ACC112 (cell line): ENCODE measurements around the gene CYBC1.

Source experiments
- H2AFZ ChIP-seq: fragments of 200-600 bp; sonication (generic); one replicate; pipeline ENCODE4 v1.6.0; 2017; ENCODE audit warnings: antibody characterized with exemption, low read length; ENCODE audit not compliant: unreplicated experiment
- H3K27ac ChIP-seq: fragments of 200-600 bp; sonication (generic); 2 replicates; pipeline ENCODE4 v1.5.1; 2014; ENCODE audit warnings: low read depth, mild to moderate bottlenecking, antibody characterized with exemption, low read length, moderate library complexity
- H3K27me3 ChIP-seq: fragments of 200-600 bp; sonication (generic); 2 replicates; pipeline ENCODE4 v1.6.1; 2014; ENCODE audit warnings: mild to moderate bottlenecking, antibody characterized with exemption, low read length, moderate library complexity, mixed read lengths; ENCODE audit not compliant: insufficient read depth
- H3K36me3 ChIP-seq: fragments of 200-600 bp; sonication (generic); 2 replicates; pipeline ENCODE4 v1.6.1; 2016; ENCODE audit warnings: mild to moderate bottlenecking, antibody characterized with exemption, low read length, moderate library complexity, mixed read lengths; ENCODE audit not compliant: insufficient read depth
- H3K4me1 ChIP-seq: fragments of 200-600 bp; sonication (generic); one replicate; pipeline ENCODE4 v1.6.1; 2016; ENCODE audit warnings: low read length, mixed read lengths; ENCODE audit not compliant: insufficient read depth, unreplicated experiment, control insufficient read depth
- H3K4me3 ChIP-seq: fragments of 200-600 bp; sonication (generic); 2 replicates; pipeline ENCODE4 v1.5.1; 2014; ENCODE audit warnings: mild to moderate bottlenecking, low read depth, low read length
- H3K79me2 ChIP-seq: fragments of 200-600 bp; sonication (generic); one replicate; pipeline ENCODE4 v1.6.0; 2016; ENCODE audit warnings: low read length; ENCODE audit not compliant: control insufficient read depth, unreplicated experiment, insufficient read depth

The CYBC1 gene

GRCh38 chr17:82433560-82434215 is 16.9 kb downstream of the CYBC1 start:
- no peaks in the 10 kb centered on the region for H3K4me1 ChIP-seq
- H3K79me2 ChIP-seq: no peaks in the 10 kb centered on the region
- no peaks in the 10 kb centered on the region for H3K36me3 ChIP-seq
- H3K27ac ChIP-seq: no peak overlapping the region
- no peaks in the 10 kb centered on the region for H3K27me3 ChIP-seq
- H2AFZ ChIP-seq: no peak overlapping the region
- no peak overlapping the region for H3K4me3 ChIP-seq

- Histone ChIP-seq H3K27me3 (no peaks in the 10 kb centered on the region), H2AFZ (no peak overlapping the region), H3K4me1 (no peaks in the 10 kb centered on the region), H3K36me3 (no peaks in the 10 kb centered on the region), H3K4me3 (no peak overlapping the region), H3K79me2 (no peaks in the 10 kb centered on the region), H3K27ac (no peak overlapping the region)
These were observed 18.5 kb downstream of the CYBC1 start for GRCh38 chr17:82432017-82432416.

DNA sequence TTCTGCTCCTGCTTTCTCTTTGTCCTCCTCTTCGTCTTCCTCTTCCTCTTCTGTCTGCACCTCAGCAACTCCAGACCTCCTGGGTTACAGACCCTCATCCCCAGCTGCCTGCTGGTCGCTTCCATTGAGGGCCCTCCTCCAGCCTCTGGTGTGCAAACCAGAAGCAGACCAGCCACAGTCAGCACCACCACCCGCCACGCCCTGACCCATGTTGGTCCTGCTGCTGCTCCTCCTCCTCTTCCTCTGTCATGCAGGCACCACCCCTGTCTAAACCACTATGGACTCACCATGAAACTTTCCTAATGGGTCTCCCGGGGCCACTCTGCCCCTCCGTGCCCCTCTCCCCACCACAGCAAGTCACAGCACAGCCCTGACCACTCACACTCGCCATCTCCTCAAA is 20.7 kb downstream of the CYBC1 start:
- Histone ChIP-seq H2AFZ (no peak overlapping the region), H3K79me2 (no peaks in the 10 kb centered on the region), H3K27me3 (no peaks in the 10 kb centered on the region), H3K4me1 (no peaks in the 10 kb centered on the region), H3K36me3 (no peaks in the 10 kb centered on the region), H3K4me3 (no peak overlapping the region), H3K27ac (no peak overlapping the region)

GRCh38 chr17:82428546-82428945 is 22.0 kb downstream of the CYBC1 start:
- Histone ChIP-seq H3K79me2 (no peaks in the 10 kb centered on the region), H3K27me3 (no peaks in the 10 kb centered on the region), H3K27ac (no peak overlapping the region), H3K4me3 (no peak overlapping the region), H3K4me1 (no peaks in the 10 kb centered on the region), H3K36me3 (no peaks in the 10 kb centered on the region), H2AFZ (no peak overlapping the region)

DNA sequence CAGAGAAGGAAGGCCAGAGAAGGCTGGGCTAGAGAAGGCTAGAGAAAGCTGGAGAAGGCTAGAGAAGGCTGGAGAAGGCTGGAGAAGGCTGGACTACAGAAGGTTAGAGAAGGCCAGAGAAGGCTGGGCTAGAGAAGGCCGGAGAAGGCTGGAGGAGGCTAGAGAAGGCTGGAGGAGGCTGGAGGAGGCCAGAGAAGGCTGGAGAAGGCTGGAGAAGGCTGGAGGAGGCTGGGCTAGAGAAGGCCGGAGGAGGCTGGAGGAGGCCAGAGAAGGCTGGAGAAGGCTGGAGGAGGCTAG is 25.7 kb downstream of the CYBC1 start:
- peaks cover 8% of the 10 kb centered on the region; the same call in 1 of the 2 replicates for H3K36me3 ChIP-seq
- H3K27me3 ChIP-seq: no peaks in the 10 kb centered on the region
- H2AFZ ChIP-seq: no peak overlapping the region

DNA sequence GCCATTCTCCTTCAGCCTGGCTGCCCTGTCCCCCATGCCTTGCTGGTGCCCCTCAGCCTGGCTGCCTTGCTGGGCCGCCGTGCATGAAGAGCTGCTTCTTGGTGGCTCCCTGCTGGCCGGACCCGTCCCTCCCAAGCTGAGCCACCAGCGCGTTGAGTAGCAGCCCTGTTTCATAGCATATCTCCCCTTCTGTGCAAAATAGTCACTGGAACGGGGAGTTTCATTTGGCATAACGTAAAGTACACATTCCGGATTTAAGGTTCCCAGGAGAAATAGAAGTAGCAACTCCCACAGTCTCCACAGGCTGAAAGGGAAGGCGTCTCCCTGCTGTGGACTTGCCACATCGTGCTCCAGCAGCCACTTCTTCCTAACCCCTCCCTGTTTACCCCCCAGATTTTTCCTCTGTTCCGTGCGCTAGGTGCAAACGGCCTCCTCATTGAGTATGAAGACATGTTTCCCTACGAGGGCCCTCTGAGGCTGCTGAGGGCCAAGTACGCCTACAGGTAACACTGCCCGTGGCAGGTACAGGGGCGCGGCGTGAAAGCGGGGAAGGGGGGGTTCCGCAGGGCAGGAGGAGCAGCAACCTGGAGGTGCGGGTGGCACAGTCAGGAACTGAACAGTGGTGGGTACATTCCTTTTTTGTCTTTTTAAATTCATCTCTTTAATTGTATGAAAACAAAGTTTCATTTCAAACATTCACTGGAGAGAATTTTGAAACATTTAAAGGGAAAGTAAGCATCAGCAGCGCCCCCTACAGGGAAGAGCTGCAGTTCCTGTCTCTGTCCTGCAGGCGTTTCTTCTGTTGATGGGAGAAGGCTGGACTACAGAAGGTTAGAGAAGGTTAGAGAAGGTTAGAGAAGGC is 26.3 kb downstream of the CYBC1 start:
- H3K79me2 ChIP-seq: peaks cover 3% of the 10 kb centered on the region
- H3K4me1 ChIP-seq: peaks cover 4% of the 10 kb centered on the region
- no peaks in the 10 kb centered on the region for H3K27me3 ChIP-seq
- H3K27ac ChIP-seq: no peak overlapping the region
- no peak overlapping the region for H3K4me3 ChIP-seq
- peaks cover 8% of the 10 kb centered on the region; the same call in 1 of the 2 replicates for H3K36me3 ChIP-seq
- H2AFZ ChIP-seq: no peak overlapping the region

More for the DNA sequence above, 25.7 kb downstream of the CYBC1 start:
- Histone ChIP-seq H3K4me1 (peaks cover under 1% of the 10 kb centered on the region), H3K27ac (no peak overlapping the region), H3K79me2 (peaks cover 3% of the 10 kb centered on the region), H3K4me3 (no peak overlapping the region)

DNA sequence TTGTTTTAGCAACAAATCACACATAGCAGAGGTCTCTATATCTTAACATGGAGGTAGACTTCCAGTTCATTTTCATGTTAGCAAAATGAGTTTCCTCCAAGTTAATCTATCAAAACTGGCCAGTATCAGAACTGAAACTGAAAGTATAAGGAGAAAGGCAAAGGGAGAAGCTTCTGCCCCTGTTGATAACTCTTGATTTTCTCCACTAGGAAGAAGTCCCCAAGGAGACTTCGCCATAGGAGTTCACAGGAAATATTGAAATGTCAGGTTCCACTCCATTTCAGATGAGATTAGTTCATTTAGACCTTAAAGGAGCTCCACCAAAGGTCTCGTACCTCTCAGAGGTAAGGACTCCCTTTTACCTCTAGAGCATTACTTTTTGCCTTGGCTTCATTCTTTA is 31.0 kb downstream of the CYBC1 start:
- H3K4me1 ChIP-seq: peaks cover 4% of the 10 kb centered on the region
- H3K36me3 ChIP-seq: peaks cover 8% of the 10 kb centered on the region; the same call in 1 of the 2 replicates
- no peak overlapping the region for H2AFZ ChIP-seq
- H3K27me3 ChIP-seq: no peaks in the 10 kb centered on the region
- H3K27ac ChIP-seq: peak overlapping the region; percentile 23; the same call in 1 of the 2 replicates
- peak overlapping the region; percentile 100 for H3K4me3 ChIP-seq
- H3K79me2 ChIP-seq: peaks cover 3% of the 10 kb centered on the region

GRCh38 chr17:82418001-82418986 is 32.3 kb downstream of the CYBC1 start, which contains the start of the genes HEXD and OGFOD3:
TSS of gene HEXD (plus strand) at chr17:82418347. CDS start at chr17:82419800, 1,453 bp downstream.
TSS of gene OGFOD3 (minus strand) at chr17:82418586. CDS start at chr17:82418485, 101 bp downstream.
- H3K27ac ChIP-seq: peak within 1 kb of the TSS; percentile 73; the same call in 1 of the 2 replicates

GRCh38 chr17:82416771-82417170 is 33.8 kb downstream of the CYBC1 start:
- Histone ChIP-seq H3K79me2 (peaks cover 3% of the 10 kb centered on the region), H3K36me3 (peaks cover 4% of the 10 kb centered on the region; the same call in 1 of the 2 replicates), H3K4me3 (no peak overlapping the region), H3K27me3 (no peaks in the 10 kb centered on the region), H3K4me1 (peaks cover 4% of the 10 kb centered on the region), H3K27ac (no peak overlapping the region), H2AFZ (no peak overlapping the region)

More at GRCh38 chr17:82418001-82418986, 32.3 kb downstream of the CYBC1 start, which contains the start of the genes HEXD and OGFOD3:
- H3K79me2 ChIP-seq: peaks cover 3% of the 10 kb centered on the region
- peak within 1 kb of the TSS; percentile 80 for H2AFZ ChIP-seq
- no peaks in the 10 kb centered on the region for H3K27me3 ChIP-seq
- peaks cover 4% of the 10 kb centered on the region for H3K4me1 ChIP-seq
- peaks cover 7% of the 10 kb centered on the region; the same call in 1 of the 2 replicates for H3K36me3 ChIP-seq
- peak within 1 kb of the TSS; percentile 100 for H3K4me3 ChIP-seq

DNA sequence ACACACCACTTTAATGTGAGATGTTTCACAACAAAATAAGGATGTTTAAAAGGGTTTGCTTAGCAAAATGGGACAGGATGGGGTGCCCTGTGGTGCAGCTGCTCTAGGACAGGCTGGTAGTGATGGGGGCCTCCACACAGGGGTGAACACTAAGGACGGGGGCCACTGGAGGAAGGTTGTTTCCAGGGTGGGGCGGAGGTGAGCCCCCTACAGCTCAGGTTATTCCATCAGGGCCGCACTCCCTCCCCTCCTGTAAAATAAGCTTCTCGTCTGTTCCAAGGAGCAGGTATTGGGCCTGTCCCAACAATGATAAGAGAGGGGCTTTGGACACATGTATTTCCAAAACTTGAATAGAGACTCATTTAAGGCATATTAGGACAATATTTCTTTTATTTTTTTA is 34.3 kb downstream of the CYBC1 start:
- H2AFZ ChIP-seq: no peak overlapping the region
- H3K27ac ChIP-seq: no peak overlapping the region
- no peaks in the 10 kb centered on the region for H3K27me3 ChIP-seq
- H3K4me1 ChIP-seq: peaks cover 4% of the 10 kb centered on the region
- H3K36me3 ChIP-seq: peaks cover 4% of the 10 kb centered on the region; the same call in 1 of the 2 replicates
- H3K4me3 ChIP-seq: no peak overlapping the region
- peaks cover 3% of the 10 kb centered on the region for H3K79me2 ChIP-seq
